Gastrocnemius medialis (tissue), 4 donors: ENCODE data around the gene FAM25A.

Experiments used
- CTCF ChIP-seq, 5 experiments: fragments of 450-650 bp in 3 of 5; fragments of 200-600 bp in 2 of 5; sonication (generic) in 2 of 5; IDR thresholded peaks in 4 of 5; conservative IDR thresholded peaks in 1 of 5; 1 replicate in 4 of 5; 2 replicates in 1 of 5; pipeline ENCODE4 v1.5.1; 2016 to 2019; ENCODE audit warnings: antibody characterized with exemption in 5 of 5, mild to moderate bottlenecking in 3 of 5, moderate library complexity in 3 of 5
- POLR2A ChIP-seq, 2 donors: fragments of 450-650 bp; IDR thresholded peaks; one replicate each; pipeline ENCODE4 v1.6.1; 2017; ENCODE audit warnings: antibody characterized with exemption in 2 of 2, mild to moderate bottlenecking in 2 of 2, moderate library complexity in 2 of 2

GRCh38 chr10:86992456-86992855 lies 27.6 kb upstream of the FAM25A start:
- TF ChIP-seq POLR2A (IDR thresholded peaks at IDR 0.05) (no peak), CTCF (IDR thresholded peaks at IDR 0.05 in 4 of 5, conservative IDR thresholded peaks at IDR 0.05 in 1 of 5) (no peak)
